GM08714 (cell line): Measurements from ENCODE around the gene DMD.

Source experiments
- H3K4me3 ChIP-seq: fragments of 200-500 bp; sonication (Bioruptor generic); 2 replicates; pipeline ENCODE4 v1.5.1; 2014; ENCODE audit warnings: mild to moderate bottlenecking, low read length, inconsistent platforms
- ZNF274 ChIP-seq: IDR thresholded peaks from 2 replicates; pipeline ENCODE4 v1.6.1; 2012; ENCODE audit warnings: mild to moderate bottlenecking, low read depth, low read length

Gene DMD

GRCh38 chrX:31236231-31236630, 1975.1 kb downstream of the DMD start:
- H3K4me3 ChIP-seq = no peak overlapping the region
- no peak for TF ChIP-seq ZNF274

GRCh38 chrX:31233941-31234496, 1977.3 kb downstream of the DMD start:
- TF ChIP-seq ZNF274 = no peak
- no peak overlapping the region for H3K4me3 ChIP-seq

GRCh38 chrX:31232506-31232905, 1978.8 kb downstream of the DMD start:
- TF ChIP-seq ZNF274 = no peak
- H3K4me3 ChIP-seq = no peak overlapping the region

GRCh38 chrX:31228909-31229308, 1982.4 kb downstream of the DMD start:
- TF ChIP-seq ZNF274 = no peak

GRCh38 chrX:31228415-31228832, 1982.9 kb downstream of the DMD start:
- no peak overlapping the region for H3K4me3 ChIP-seq
- TF ChIP-seq ZNF274 = no peak

More at GRCh38 chrX:31228909-31229308, 1982.4 kb downstream of the DMD start:
- H3K4me3 ChIP-seq = no peak overlapping the region

GRCh38 chrX:31227250-31227649, 1984.1 kb downstream of the DMD start:
- TF ChIP-seq ZNF274 = no peak

GRCh38 chrX:31225819-31226218, 1985.5 kb downstream of the DMD start:
- H3K4me3 ChIP-seq = no peak overlapping the region
- TF ChIP-seq ZNF274 = no peak

More at GRCh38 chrX:31227250-31227649, 1984.1 kb downstream of the DMD start:
- no peak overlapping the region for H3K4me3 ChIP-seq

GRCh38 chrX:31224381-31225012, 1986.9 kb downstream of the DMD start:
- TF ChIP-seq ZNF274 = no peak
- no peak overlapping the region for H3K4me3 ChIP-seq

GRCh38 chrX:31223817-31224216, 1987.5 kb downstream of the DMD start:
- TF ChIP-seq ZNF274 = no peak

GRCh38 chrX:31222946-31223345, 1988.4 kb downstream of the DMD start:
- no peak for TF ChIP-seq ZNF274
- H3K4me3 ChIP-seq = no peak overlapping the region

More at GRCh38 chrX:31223817-31224216, 1987.5 kb downstream of the DMD start:
- H3K4me3 ChIP-seq = no peak overlapping the region

- TF ChIP-seq ZNF274 = no peak
- no peak overlapping the region for H3K4me3 ChIP-seq
These were observed 1992.2 kb downstream of the DMD start for GRCh38 chrX:31219174-31219573.

- no peak overlapping the region for H3K4me3 ChIP-seq
- TF ChIP-seq ZNF274 = no peak
These were observed 1994.3 kb downstream of the DMD start for GRCh38 chrX:31217084-31217483.

- no peak for TF ChIP-seq ZNF274
- no peak overlapping the region for H3K4me3 ChIP-seq
These were observed 1996.0 kb downstream of the DMD start for GRCh38 chrX:31215277-31215815.

GRCh38 chrX:31213941-31214340, 1997.4 kb downstream of the DMD start:
- TF ChIP-seq ZNF274 = no peak
- H3K4me3 ChIP-seq = no peak overlapping the region
